HL-60 (cell line): Measurements from ENCODE around the gene SETBP1.

Experiments
- DNase-seq, 2 experiments: peaks; one replicate each; pipeline ENCODE4 v3.0.0-alpha.2; 2010 to 2020; ENCODE audit warnings: low read depth in 1 of 2, low spot score in 1 of 2
- H3K27ac ChIP-seq: fragments of 250-450 bp; sonication (Bioruptor Pico); replicated peaks from 2 replicates; pipeline ENCODE4 v1.5.1; 2020; ENCODE audit warnings: mild to moderate bottlenecking, moderate library complexity
- H3K27me3 ChIP-seq: fragments of 250-450 bp; sonication (Bioruptor Pico); 2 replicates; pipeline ENCODE4 v1.5.1; 2021; ENCODE audit warnings: mild to moderate bottlenecking, moderate library complexity; ENCODE audit not compliant: insufficient read depth, poor library complexity, severe bottlenecking
- H3K4me3 ChIP-seq: replicated peaks from 2 replicates; pipeline ENCODE4 v1.5.1; 2011; ENCODE audit warnings: mild to moderate bottlenecking, control low read depth, low read length; ENCODE audit not compliant: insufficient read depth
- CTCF ChIP-seq: IDR thresholded peaks from one replicate; pipeline ENCODE4 v1.5.1; 2011; ENCODE audit warnings: low read length, control low read depth, inconsistent platforms; ENCODE audit not compliant: insufficient read depth
- GABPA ChIP-seq: IDR thresholded peaks from 2 replicates; pipeline ENCODE4 v1.6.1; 2012; ENCODE audit warnings: low read depth
- POLR2AphosphoS5 ChIP-seq: IDR thresholded peaks from 2 replicates; pipeline ENCODE4 v1.6.1; 2012; ENCODE audit warnings: low read depth
- REST ChIP-seq: IDR thresholded peaks from 2 replicates; pipeline ENCODE4 v1.6.1; 2012; ENCODE audit warnings: low read depth; ENCODE audit not compliant: insufficient replicate concordance
- SPI1 ChIP-seq: IDR thresholded peaks from 2 replicates; pipeline ENCODE4 v1.6.1; 2012; ENCODE audit warnings: low read depth, mild to moderate bottlenecking, borderline replicate concordance

SETBP1 gene

GRCh38 chr18:44878335-44878734 is 197.6 kb downstream of the SETBP1 start:
- Histone ChIP-seq H3K27ac (no peak overlapping the region), H3K27me3 (peaks cover 4% of the 10 kb centered on the region), H3K4me3 (no peak overlapping the region)
- TF ChIP-seq SPI1 (no peak), CTCF (no peak), GABPA (no peak), POLR2AphosphoS5 (no peak), REST (no peak)
- no peak for DNase-seq

- no peak for DNase-seq
- no peak overlapping the region for H3K27ac ChIP-seq
- H3K4me3 ChIP-seq: no peak overlapping the region
- TF ChIP-seq POLR2AphosphoS5: no peak
- no peak for TF ChIP-seq REST
- no peak for TF ChIP-seq SPI1
- no peak for TF ChIP-seq CTCF
- TF ChIP-seq GABPA: no peak
- peaks cover 4% of the 10 kb centered on the region for H3K27me3 ChIP-seq
These were observed 199.5 kb downstream of the SETBP1 start for GRCh38 chr18:44880170-44880569.

GRCh38 chr18:44881461-44882162 is 200.9 kb downstream of the SETBP1 start:
- Histone ChIP-seq H3K4me3 (no peak overlapping the region), H3K27me3 (no peaks in the 10 kb centered on the region), H3K27ac (no peak overlapping the region)
- no peak for DNase-seq
- TF ChIP-seq SPI1: no peak
- TF ChIP-seq POLR2AphosphoS5: no peak

- Histone ChIP-seq H3K27me3 (no peaks in the 10 kb centered on the region), H3K4me3 (no peak overlapping the region), H3K27ac (no peak overlapping the region)
- no peak for TF ChIP-seq POLR2AphosphoS5
- no peak for TF ChIP-seq SPI1
- TF ChIP-seq CTCF: no peak
- no peak for TF ChIP-seq REST
- DNase-seq: no peak
These were observed 201.6 kb downstream of the SETBP1 start for GRCh38 chr18:44882163-44882868.
